SK-N-SH treated with all-trans-retinoic acid at 6 μM for 48 hours (cell line): Measurements from ENCODE around the gene PCK1.

ENCODE experiments used
- ATAC-seq: fragments of 200-7000 bp; cut with Tn5 transposase; 3 replicates; pipeline ENCODE4 v1.9.1; 2020; ENCODE audit warnings: mild to moderate bottlenecking, moderate library complexity
- ARNTL ChIP-seq: fragments of 450-650 bp; formaldehyde crosslinking; IDR thresholded peaks from 2 replicates; pipeline ENCODE4 v1.5.0; 2020; ENCODE audit warnings: low read depth, mild to moderate bottlenecking, moderate library complexity, borderline replicate concordance
- BACH2 ChIP-seq: fragments of 250-450 bp; sonication (Bioruptor Pico); IDR thresholded peaks from 2 replicates; pipeline ENCODE4 v1.9.0; 2021; ENCODE audit warnings: mild to moderate bottlenecking, borderline replicate concordance
- CREB5 ChIP-seq: fragments of 250-450 bp; sonication (Bioruptor Pico); IDR thresholded peaks from 2 replicates; pipeline ENCODE4 v1.5.1; 2020; ENCODE audit warnings: low read depth, mild to moderate bottlenecking, moderate library complexity
- CSDC2 ChIP-seq: fragments of 250-450 bp; sonication (Bioruptor Pico); IDR thresholded peaks from 2 replicates; pipeline ENCODE4 v1.5.0; 2020; ENCODE audit warnings: mild to moderate bottlenecking, moderate library complexity
- CSRNP3 ChIP-seq: fragments of 250-450 bp; sonication (Bioruptor Pico); IDR thresholded peaks from 2 replicates; pipeline ENCODE4 v1.5.1; 2021; ENCODE audit warnings: mild to moderate bottlenecking, moderate library complexity
- ESRRG ChIP-seq: fragments of 250-450 bp; sonication (Bioruptor Pico); IDR thresholded peaks from 2 replicates; pipeline ENCODE4 v1.6.1; 2021; ENCODE audit warnings: mild to moderate bottlenecking
- GLIS3 ChIP-seq: fragments of 250-450 bp; sonication (Bioruptor Pico); IDR thresholded peaks from 2 replicates; pipeline ENCODE4 v1.5.0; 2020; ENCODE audit warnings: mild to moderate bottlenecking, moderate library complexity
- ISL1 ChIP-seq: fragments of 250-450 bp; sonication (Bioruptor Pico); IDR thresholded peaks from 2 replicates; pipeline ENCODE4 v2.1.2; 2022; ENCODE audit warnings: mild to moderate bottlenecking, moderate library complexity
- OSR1 ChIP-seq: fragments of 250-450 bp; sonication (Bioruptor Pico); IDR thresholded peaks from 2 replicates; pipeline ENCODE4 v1.8.0; 2022; ENCODE audit warnings: moderate library complexity, mild to moderate bottlenecking, inconsistent platforms
- POU6F1 ChIP-seq: fragments of 250-450 bp; sonication (Bioruptor Pico); IDR thresholded peaks from 2 replicates; pipeline ENCODE4 v1.8.0; 2021; ENCODE audit warnings: low read depth, mild to moderate bottlenecking, moderate library complexity, borderline replicate concordance
- PPARA ChIP-seq: fragments of 250-450 bp; sonication (Bioruptor Pico); IDR thresholded peaks from 2 replicates; pipeline ENCODE4 v1.5.0; 2020; ENCODE audit warnings: mild to moderate bottlenecking, borderline replicate concordance
- RARB ChIP-seq: fragments of 250-450 bp; sonication (Bioruptor Pico); IDR thresholded peaks from 2 replicates; pipeline ENCODE4 v1.8.0; 2021; ENCODE audit warnings: mild to moderate bottlenecking, moderate library complexity
- SNAI2 ChIP-seq: fragments of 250-450 bp; sonication (Bioruptor Pico); IDR thresholded peaks from 2 replicates; pipeline ENCODE4 v1.5.0; 2020; ENCODE audit warnings: mild to moderate bottlenecking, moderate library complexity
- TCF4 ChIP-seq: fragments of 250-450 bp; sonication (Bioruptor Pico); IDR thresholded peaks from 2 replicates; pipeline ENCODE4 v1.8.0; 2021; ENCODE audit warnings: mild to moderate bottlenecking, moderate library complexity, borderline replicate concordance
- TOX ChIP-seq: fragments of 250-450 bp; sonication (Bioruptor Pico); IDR thresholded peaks from 2 replicates; pipeline ENCODE4 v1.8.0; 2021; ENCODE audit warnings: mild to moderate bottlenecking, moderate library complexity, borderline replicate concordance
- TSHZ2 ChIP-seq: fragments of 250-450 bp; sonication (Bioruptor Pico); IDR thresholded peaks from 2 replicates; pipeline ENCODE4 v1.5.0; 2020; ENCODE audit warnings: mild to moderate bottlenecking, moderate library complexity
- ZC3H10 ChIP-seq: fragments of 250-450 bp; sonication (Bioruptor Pico); IDR thresholded peaks from 2 replicates; pipeline ENCODE4 v1.5.1; 2021; ENCODE audit warnings: mild to moderate bottlenecking, moderate library complexity
- ZFP3 ChIP-seq: fragments of 250-450 bp; sonication (Bioruptor Pico); IDR thresholded peaks from 2 replicates; pipeline ENCODE4 v1.5.0; 2020; ENCODE audit warnings: mild to moderate bottlenecking, moderate library complexity
- ZFP30 ChIP-seq: fragments of 450-650 bp; formaldehyde crosslinking; IDR thresholded peaks from 2 replicates; pipeline ENCODE4 v1.5.0; 2022; ENCODE audit warnings: mild to moderate bottlenecking, moderate library complexity
- ZNF565 ChIP-seq: fragments of 450-650 bp; formaldehyde crosslinking; conservative IDR thresholded peaks from 2 replicates; pipeline ENCODE4 v1.5.0; 2020; ENCODE audit warnings: low read depth, mild to moderate bottlenecking, moderate library complexity
- ZNF70 ChIP-seq: fragments of 450-650 bp; formaldehyde crosslinking; IDR thresholded peaks from 2 replicates; pipeline ENCODE4 v1.5.0; 2020; ENCODE audit warnings: mild to moderate bottlenecking, moderate library complexity

PCK1 gene

GRCh38 chr20:57548177-57549058 lies 12.5 kb upstream of the PCK1 start:
- TF ChIP-seq TCF4 (CRISPR knock-in tag) (no peak), TSHZ2 (CRISPR knock-in tag) (no peak), ZNF565 (CRISPR knock-in tag) (no peak), POU6F1 (no peak), BACH2 (CRISPR knock-in tag) (no peak), CSDC2 (CRISPR knock-in tag) (no peak), RARB (CRISPR knock-in tag) (no peak), ARNTL (CRISPR knock-in tag) (no peak), GLIS3 (CRISPR knock-in tag) (no peak), ZC3H10 (no peak), ZFP30 (CRISPR knock-in tag) (no peak), TOX (CRISPR knock-in tag) (no peak), CREB5 (CRISPR knock-in tag) (no peak), ZFP3 (CRISPR knock-in tag) (no peak), SNAI2 (no peak), PPARA (no peak), CSRNP3 (CRISPR knock-in tag) (no peak)
- ATAC-seq: no peak

- ATAC-seq: no peak
- TF ChIP-seq CSRNP3 (CRISPR knock-in tag): no peak
- no peak for TF ChIP-seq ZNF565 (CRISPR knock-in tag)
- no peak for TF ChIP-seq ARNTL (CRISPR knock-in tag)
- no peak for TF ChIP-seq RARB (CRISPR knock-in tag)
- TF ChIP-seq ISL1 (CRISPR knock-in tag): no peak
- TF ChIP-seq ESRRG: no peak
- no peak for TF ChIP-seq TSHZ2 (CRISPR knock-in tag)
- TF ChIP-seq GLIS3 (CRISPR knock-in tag): no peak
- TF ChIP-seq TCF4 (CRISPR knock-in tag): no peak
- no peak for TF ChIP-seq OSR1 (CRISPR knock-in tag)
- TF ChIP-seq ZNF70 (CRISPR knock-in tag): no peak
- no peak for TF ChIP-seq ZFP30 (CRISPR knock-in tag)
Measured at GRCh38 chr20:57552471-57552870, 8.4 kb upstream of the PCK1 start.
